GM12801 (cell line): ENCODE results near the gene REG3A.

Experiments used
- CTCF ChIP-seq: IDR thresholded peaks from one replicate; pipeline ENCODE4 v1.5.1; 2011; ENCODE audit warnings: control low read depth; ENCODE audit not compliant: insufficient read length; ENCODE audit errors: extremely low read depth

Gene REG3A

GRCh38 chr2:79159653-79160052 is at the start of gene REG3A:
Gene REG3A, minus strand, starts transcription at chr2:79159753. Its CDS starts 348 bp downstream, at chr2:79159405.
- no peak for TF ChIP-seq CTCF

GRCh38 chr2:79200762-79201161 is 41.2 kb upstream of the REG3A start:
- TF ChIP-seq CTCF, result no peak

- TF ChIP-seq CTCF, result no peak
These were observed 32.3 kb upstream of the REG3A start for GRCh38 chr2:79191816-79192215.

DNA sequence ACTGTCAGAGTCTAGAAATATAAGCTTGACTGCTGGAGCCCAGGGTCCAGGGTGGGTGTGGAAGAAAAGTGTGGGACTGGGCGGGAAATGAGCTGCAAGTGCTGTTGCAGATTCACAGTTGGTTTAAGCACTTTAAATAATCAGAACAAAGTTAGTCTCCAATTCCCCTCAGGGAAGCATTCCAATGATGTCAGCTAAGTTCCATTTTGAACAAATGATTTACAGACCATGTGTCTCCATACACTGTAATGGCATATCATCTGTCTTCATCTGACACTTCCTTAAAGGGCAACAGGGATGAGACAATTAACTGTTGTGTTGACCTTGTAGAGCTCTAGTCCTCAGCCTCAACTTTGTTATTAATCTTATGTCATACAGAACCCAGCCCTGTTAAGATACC is 31.5 kb upstream of the REG3A start:
- no peak for TF ChIP-seq CTCF

DNA sequence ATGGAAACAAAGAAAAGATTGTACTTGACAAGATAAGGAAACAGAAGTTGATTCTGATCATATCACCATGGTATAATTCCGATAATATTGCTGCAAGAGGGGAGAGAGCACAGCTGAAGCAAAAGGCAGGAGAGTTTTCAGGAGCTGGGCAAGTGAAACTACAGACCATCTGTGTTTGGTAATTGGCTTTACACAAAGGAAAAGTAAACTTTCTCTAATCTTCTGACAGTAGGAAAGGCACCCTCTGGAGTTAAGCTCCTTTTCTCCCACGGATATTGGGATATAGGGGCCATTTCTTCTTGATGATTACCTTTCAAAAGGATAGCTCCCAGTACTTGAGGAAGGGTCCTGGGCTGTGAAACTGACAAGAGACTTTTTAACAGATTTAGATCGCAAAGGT is 29.9 kb upstream of the REG3A start:
- TF ChIP-seq CTCF, result no peak

DNA sequence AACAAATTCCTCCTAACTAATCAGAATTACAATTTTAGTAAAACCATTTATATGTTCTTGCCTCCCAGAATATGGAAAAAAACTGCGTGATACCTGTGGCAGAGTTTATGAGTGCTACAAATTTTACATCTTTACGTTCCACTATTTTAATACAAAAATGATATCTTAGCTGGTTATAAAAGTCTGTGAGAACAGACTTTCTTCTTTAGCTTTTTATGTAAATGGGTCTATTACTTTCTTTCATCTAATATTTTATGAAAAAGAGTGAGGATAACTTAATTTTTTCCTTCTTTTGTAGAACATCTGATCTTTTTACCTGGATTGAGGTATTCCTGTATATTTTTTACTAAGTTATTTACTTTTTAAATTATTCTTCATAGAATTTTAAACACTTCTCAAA is 22.1 kb upstream of the REG3A start:
- TF ChIP-seq CTCF, result no peak

DNA sequence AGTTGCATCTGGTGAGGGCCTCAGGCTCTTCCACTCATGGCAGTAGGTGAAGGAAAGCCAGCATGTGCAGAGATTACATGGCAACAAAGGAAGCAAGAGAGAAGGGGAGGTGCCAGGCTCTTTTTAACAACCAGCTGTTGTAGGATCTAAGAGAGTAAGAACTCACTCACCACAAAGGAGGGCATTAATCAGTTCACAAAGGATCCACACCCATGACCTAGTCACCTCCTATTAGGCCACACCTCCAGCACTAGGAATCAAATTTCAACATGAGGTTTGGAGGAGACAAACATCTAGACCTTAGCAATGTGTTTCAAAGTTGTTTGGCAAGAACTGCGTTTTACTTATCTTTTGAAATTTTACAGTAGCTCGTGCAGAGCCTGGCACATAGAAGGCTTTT is 20.5 kb upstream of the REG3A start:
- TF ChIP-seq CTCF, result no peak

- no peak for TF ChIP-seq CTCF
These were observed 19.5 kb upstream of the REG3A start for GRCh38 chr2:79179036-79179435.
